Measurements from ENCODE around the gene SPDYE16. TPM values are rescaled to one million over a fixed set of nuclear protein-coding genes. Genes with fewer than 3 reads are reported as not detected.
A peak's percentile ranks its signal among the peaks of the same experiment; 100 is the strongest.
"Not testable (repeated sequence)": the region's sequence is repeated elsewhere in the genome, so short reads cannot be mapped to it uniquely, and the experiment has no call there.

Gene SPDYE16
- polyA plus RNA-seq, 1 donor: 4.5 TPM

GRCh38 chr7:76549025-76549854 lies 6.1 kb upstream of the SPDYE16 start:
- DNase-seq: peak; percentile 88

- DNase-seq: not testable (repeated sequence)
Measured at GRCh38 chr7:76531643-76532042, 11.5 kb downstream of the SPDYE16 start.

GRCh38 chr7:76526183-76526582 lies 16.9 kb downstream of the SPDYE16 start:
- DNase-seq: not testable (repeated sequence)

GRCh38 chr7:76516932-76517331 lies 26.2 kb downstream of the SPDYE16 start:
- not testable (repeated sequence) for DNase-seq

GRCh38 chr7:76515999-76516443 lies 27.1 kb downstream of the SPDYE16 start:
- peak; percentile 64 for DNase-seq

GRCh38 chr7:76514926-76515771 lies 27.9 kb downstream of the SPDYE16 start:
- DNase-seq: no peak

GRCh38 chr7:76513817-76514799 lies 29.0 kb downstream of the SPDYE16 start:
- no peak for DNase-seq

GRCh38 chr7:76512941-76513816 lies 29.9 kb downstream of the SPDYE16 start:
- no peak for DNase-seq

- not testable (repeated sequence) for DNase-seq
Measured at GRCh38 chr7:76511911-76512885, 30.9 kb downstream of the SPDYE16 start.

- not testable (repeated sequence) for DNase-seq
Measured at GRCh38 chr7:76511200-76511910, 31.7 kb downstream of the SPDYE16 start.

- no peak for DNase-seq
Measured at GRCh38 chr7:76509931-76510877, 32.9 kb downstream of the SPDYE16 start, which contains the start of gene UPK3B. Gene UPK3B (plus strand): TSS chr7:76510552. CDS start chr7:76510653, 101 bp downstream.

- DNase-seq: no peak
Measured at GRCh38 chr7:76507723-76508406, 35.2 kb downstream of the SPDYE16 start.

GRCh38 chr7:76506643-76507042 lies 36.5 kb downstream of the SPDYE16 start:
- DNase-seq: not testable (repeated sequence)

- no peak for DNase-seq
Measured at GRCh38 chr7:76506081-76506440, 37.0 kb downstream of the SPDYE16 start.

- DNase-seq: no peak
Measured at GRCh38 chr7:76505168-76506080, 37.7 kb downstream of the SPDYE16 start.
